Endothelial cell of hepatic sinusoid (primary cell): ENCODE measurements around the gene SPATS2.

Experiments
- in situ Hi-C: cut with HindIII; loops from 2 replicates; pipeline ENCODE4 v1.10.0; 2017; ENCODE audit warnings: low sequenced_read_pairs

The SPATS2 gene

GRCh38 chr12:49547090-49547690 is 179.9 kb downstream of the SPATS2 start:
- in situ Hi-C loops = no loop called here

- in situ Hi-C loops = no loop called here
Observed at GRCh38 chr12:49548481-49548821, 181.2 kb downstream of the SPATS2 start.

- in situ Hi-C loops = no loop called here
Observed at GRCh38 chr12:49548822-49549648, 181.8 kb downstream of the SPATS2 start.

GRCh38 chr12:49549735-49550692 is 182.8 kb downstream of the SPATS2 start:
- in situ Hi-C loops = no loop called here

- in situ Hi-C loops = no loop called here
Observed at GRCh38 chr12:49550693-49551252, 183.5 kb downstream of the SPATS2 start.

- in situ Hi-C loops = no loop called here
Observed at GRCh38 chr12:49552014-49552413, 184.8 kb downstream of the SPATS2 start.

- in situ Hi-C loops = no loop called here
Observed at GRCh38 chr12:49552425-49552824, 185.2 kb downstream of the SPATS2 start.

GRCh38 chr12:49552899-49553298 is 185.6 kb downstream of the SPATS2 start:
- in situ Hi-C loops = no loop called here

GRCh38 chr12:49553512-49554088 is 186.3 kb downstream of the SPATS2 start:
- in situ Hi-C loops = no loop called here

- in situ Hi-C loops = no loop called here
Observed at GRCh38 chr12:49554266-49554665, 187.0 kb downstream of the SPATS2 start.

- in situ Hi-C loops = loop anchor here (5.0 kb wide), 1 partner anchor 44 kb away; no protein-coding TSS in a partner anchor
Observed at GRCh38 chr12:49555631-49556390, 188.5 kb downstream of the SPATS2 start.

- in situ Hi-C loops = loop anchor here (5.0 kb wide), 1 partner anchor 44 kb away; no protein-coding TSS in a partner anchor
Observed at GRCh38 chr12:49556391-49557186, 189.3 kb downstream of the SPATS2 start.

GRCh38 chr12:49557187-49557916 is 190.1 kb downstream of the SPATS2 start:
- in situ Hi-C loops = loop anchor here (5.0 kb wide), 1 partner anchor 45 kb away; no protein-coding TSS in a partner anchor

- in situ Hi-C loops = loop anchor here (5.0 kb wide), 1 partner anchor 46 kb away; no protein-coding TSS in a partner anchor
Observed at GRCh38 chr12:49557917-49558215, 190.6 kb downstream of the SPATS2 start.

GRCh38 chr12:49558526-49558925 is 191.3 kb downstream of the SPATS2 start:
- in situ Hi-C loops = loop anchor here (5.0 kb wide), 1 partner anchor 46 kb away; no protein-coding TSS in a partner anchor

- in situ Hi-C loops = loop anchor here (5.0 kb wide), 1 partner anchor 47 kb away; no protein-coding TSS in a partner anchor
Observed at GRCh38 chr12:49559011-49559675, 191.9 kb downstream of the SPATS2 start.

- in situ Hi-C loops = loop anchor here (10.0 kb wide), 1 partner anchor 54 kb away; no protein-coding TSS in a partner anchor
Observed at GRCh38 chr12:49560695-49561094, 193.4 kb downstream of the SPATS2 start.

GRCh38 chr12:49562233-49562632 is 195.0 kb downstream of the SPATS2 start:
- in situ Hi-C loops = loop anchor here (10.0 kb wide), 1 partner anchor 53 kb away; no protein-coding TSS in a partner anchor
